ENCODE results near the gene ARHGAP9. TPM values are rescaled to one million over a fixed set of nuclear protein-coding genes. Genes with fewer than 3 reads are reported as not detected.
"Not testable (repeated sequence)": the region's sequence is repeated elsewhere in the genome, so short reads cannot be mapped to it uniquely, and the experiment has no call there.

ARHGAP9 gene
- total RNA-seq, 1 experiment from 2014 or later: 3.6 TPM

DNA sequence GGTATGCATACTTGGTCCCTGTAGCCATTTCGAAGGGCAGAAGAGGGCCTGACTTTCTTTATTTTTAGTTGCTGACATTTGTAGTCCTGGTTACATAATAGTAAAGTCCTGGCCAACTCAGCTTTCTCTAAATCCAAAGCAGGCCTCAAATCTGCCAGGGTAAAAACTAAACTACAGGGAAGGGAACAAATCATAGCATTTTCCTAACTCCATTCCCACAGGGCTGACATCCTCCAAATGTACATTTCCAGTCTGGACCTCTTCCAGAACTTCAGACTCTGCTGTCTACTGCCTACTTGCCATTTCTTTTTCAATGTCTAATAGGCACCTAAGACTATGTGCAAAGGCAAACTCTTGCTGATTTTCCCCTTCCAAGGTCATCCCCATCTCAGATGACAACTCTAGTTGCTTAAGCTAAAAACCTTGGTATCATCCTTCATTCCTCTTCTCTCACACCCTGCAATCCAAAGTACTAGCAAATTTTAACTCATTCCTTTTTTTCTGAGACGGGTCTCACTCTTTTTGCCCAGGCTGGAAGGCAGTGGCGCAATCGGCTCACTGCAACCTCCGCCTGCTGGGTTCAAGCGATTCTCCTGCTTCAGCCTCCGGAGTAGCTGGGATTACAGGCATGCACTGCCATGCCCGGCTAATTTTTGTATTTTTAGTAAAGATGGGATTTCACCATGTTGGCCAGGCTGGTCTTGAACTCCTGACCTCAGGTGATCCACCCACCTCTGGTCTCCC is 38.7 kb upstream of the ARHGAP9 start:
- peak overlapping the region; percentile 96 for H3K4me3 Mint-ChIP-seq
- H3K27me3 Mint-ChIP-seq (ENCODE audit: low read depth): peaks cover 3% of the 10 kb centered on the region; the same call in 1 of the 2 replicates
- peak overlapping the region; percentile 3; the same call in 1 of the 2 replicates for H3K27ac Mint-ChIP-seq
- no peak for DNase-seq (ENCODE audit: low spot score)
- POLR2A ChIA-PET: interaction anchor here (0.7 to 2.2 kb wide), 4 partner anchors 19 to 299 kb away, joined by 4 to 9 read pairs (median 4); partner anchors contain the start of genes DTX3 and GLI1
- no peaks in the 10 kb centered on the region for H3K9me3 Mint-ChIP-seq
- CTCF ChIA-PET: interaction anchor here (1.4 kb wide), 1 partner anchor 65 kb away, joined by 4 read pairs; no protein-coding TSS in a partner anchor
- no peak for TF ChIP-seq ZNF317 (CRISPR knock-in tag; IDR thresholded peaks at IDR 0.05; ENCODE audit: borderline replicate concordance, low read depth)
- peaks cover 29% of the 10 kb centered on the region for H3K4me1 Mint-ChIP-seq
- H3K36me3 Mint-ChIP-seq: peaks cover 51% of the 10 kb centered on the region
- no peak for ATAC-seq

DNA sequence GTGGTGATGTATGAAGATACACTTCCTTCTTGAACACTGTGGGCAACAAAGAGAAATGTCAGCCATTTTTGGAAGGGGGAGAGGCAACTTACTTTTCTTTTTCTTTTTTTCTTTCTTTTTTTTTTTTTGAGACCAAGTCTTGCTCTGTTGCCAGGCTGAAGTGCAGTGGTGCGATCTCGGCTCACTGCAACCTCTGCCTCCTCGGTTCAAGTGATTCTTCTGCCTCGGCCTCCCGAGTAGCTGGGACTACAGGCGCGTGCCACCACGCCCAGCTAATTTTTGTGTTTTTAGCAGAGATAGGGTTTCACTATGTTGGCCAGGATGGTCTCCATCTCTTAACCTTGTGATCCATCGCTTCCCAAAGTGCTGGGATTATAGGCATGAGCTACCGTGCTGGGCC is 38.1 kb upstream of the ARHGAP9 start:
- CTCF ChIA-PET: interaction anchor here (1.4 kb wide), 1 partner anchor 66 kb away, joined by 4 read pairs; no protein-coding TSS in a partner anchor
- H3K36me3 Mint-ChIP-seq: peaks cover 58% of the 10 kb centered on the region
- H3K4me1 Mint-ChIP-seq: peaks cover 26% of the 10 kb centered on the region
- H3K4me3 Mint-ChIP-seq; DNase-seq (ENCODE audit: low spot score); H3K27me3 Mint-ChIP-seq (ENCODE audit: low read depth); H3K27ac Mint-ChIP-seq; ATAC-seq; H3K9me3 Mint-ChIP-seq: not testable (repeated sequence)
- POLR2A ChIA-PET: interaction anchor here (0.7 to 1.4 kb wide), 2 partner anchors 86 to 300 kb away, joined by 4 read pairs; partner anchors contain the start of gene DTX3

DNA sequence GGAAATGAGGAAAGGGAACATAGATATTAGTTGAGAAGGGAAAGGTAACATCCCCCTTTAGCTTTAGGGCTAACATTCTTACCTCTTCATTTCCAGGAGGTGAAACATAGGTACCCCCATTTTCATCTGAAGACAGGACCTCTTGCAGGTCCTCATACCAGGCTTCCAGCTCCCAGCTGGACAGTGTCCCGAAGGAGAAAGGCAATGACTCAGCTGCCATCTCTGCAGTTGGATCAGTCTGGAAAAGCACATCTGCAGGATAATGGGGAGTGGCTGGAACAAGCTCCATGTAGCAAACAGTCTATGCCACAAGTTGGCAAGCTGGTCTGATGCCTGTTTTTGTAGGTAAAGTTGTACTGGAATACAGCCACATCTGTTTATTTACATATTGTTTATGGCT is 37.5 kb upstream of the ARHGAP9 start:
- H3K36me3 Mint-ChIP-seq: peaks cover 63% of the 10 kb centered on the region
- H3K9me3 Mint-ChIP-seq: no peaks in the 10 kb centered on the region
- H3K4me1 Mint-ChIP-seq: peaks cover 26% of the 10 kb centered on the region
- ChIA-PET CTCF (interaction anchor here (1.4 kb wide), 1 partner anchor 66 kb away, joined by 4 read pairs; no protein-coding TSS in a partner anchor), POLR2A (interaction anchor here (0.6 to 1.4 kb wide), 3 partner anchors 13 to 1040 kb away, joined by 3 to 8 read pairs (median 4); partner anchors contain the start of gene DTX3)
- peak overlapping the region; percentile 43; the same call in 1 of the 2 replicates for H3K27ac Mint-ChIP-seq
- TF ChIP-seq, protein P1, sequence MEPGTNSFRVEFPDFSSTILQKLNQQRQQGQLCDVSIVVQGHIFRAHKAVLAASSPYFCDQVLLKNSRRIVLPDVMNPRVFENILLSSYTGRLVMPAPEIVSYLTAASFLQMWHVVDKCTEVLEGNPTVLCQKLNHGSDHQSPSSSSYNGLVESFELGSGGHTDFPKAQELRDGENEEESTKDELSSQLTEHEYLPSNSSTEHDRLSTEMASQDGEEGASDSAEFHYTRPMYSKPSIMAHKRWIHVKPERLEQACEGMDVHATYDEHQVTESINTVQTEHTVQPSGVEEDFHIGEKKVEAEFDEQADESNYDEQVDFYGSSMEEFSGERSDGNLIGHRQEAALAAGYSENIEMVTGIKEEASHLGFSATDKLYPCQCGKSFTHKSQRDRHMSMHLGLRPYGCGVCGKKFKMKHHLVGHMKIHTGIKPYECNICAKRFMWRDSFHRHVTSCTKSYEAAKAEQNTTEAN (CRISPR knock-in tag; IDR thresholded peaks at IDR 0.05): no peak
- TF ChIP-seq HMGA2 (CRISPR knock-in tag; IDR thresholded peaks at IDR 0.05) (no peak), ZBTB21 (CRISPR knock-in tag; IDR thresholded peaks at IDR 0.05; ENCODE audit: borderline replicate concordance) (no peak), FOXP1 (CRISPR knock-in tag; IDR thresholded peaks at IDR 0.05; ENCODE audit: borderline replicate concordance) (no peak), ZNF138 (CRISPR knock-in tag; conservative IDR thresholded peaks at IDR 0.05) (no peak), SP1 (CRISPR knock-in tag; conservative IDR thresholded peaks at IDR 0.05) (no peak), GRHL2 (CRISPR knock-in tag; IDR thresholded peaks at IDR 0.05; ENCODE audit: insufficient replicate concordance, severe bottlenecking) (no peak), KAT7 (CRISPR knock-in tag; IDR thresholded peaks at IDR 0.05; ENCODE audit: borderline replicate concordance) (no peak), OVOL2 (CRISPR knock-in tag; IDR thresholded peaks at IDR 0.05; ENCODE audit: borderline replicate concordance) (no peak), TEAD1 (CRISPR knock-in tag; IDR thresholded peaks at IDR 0.05) (no peak)
- TF ChIP-seq, protein P2, sequence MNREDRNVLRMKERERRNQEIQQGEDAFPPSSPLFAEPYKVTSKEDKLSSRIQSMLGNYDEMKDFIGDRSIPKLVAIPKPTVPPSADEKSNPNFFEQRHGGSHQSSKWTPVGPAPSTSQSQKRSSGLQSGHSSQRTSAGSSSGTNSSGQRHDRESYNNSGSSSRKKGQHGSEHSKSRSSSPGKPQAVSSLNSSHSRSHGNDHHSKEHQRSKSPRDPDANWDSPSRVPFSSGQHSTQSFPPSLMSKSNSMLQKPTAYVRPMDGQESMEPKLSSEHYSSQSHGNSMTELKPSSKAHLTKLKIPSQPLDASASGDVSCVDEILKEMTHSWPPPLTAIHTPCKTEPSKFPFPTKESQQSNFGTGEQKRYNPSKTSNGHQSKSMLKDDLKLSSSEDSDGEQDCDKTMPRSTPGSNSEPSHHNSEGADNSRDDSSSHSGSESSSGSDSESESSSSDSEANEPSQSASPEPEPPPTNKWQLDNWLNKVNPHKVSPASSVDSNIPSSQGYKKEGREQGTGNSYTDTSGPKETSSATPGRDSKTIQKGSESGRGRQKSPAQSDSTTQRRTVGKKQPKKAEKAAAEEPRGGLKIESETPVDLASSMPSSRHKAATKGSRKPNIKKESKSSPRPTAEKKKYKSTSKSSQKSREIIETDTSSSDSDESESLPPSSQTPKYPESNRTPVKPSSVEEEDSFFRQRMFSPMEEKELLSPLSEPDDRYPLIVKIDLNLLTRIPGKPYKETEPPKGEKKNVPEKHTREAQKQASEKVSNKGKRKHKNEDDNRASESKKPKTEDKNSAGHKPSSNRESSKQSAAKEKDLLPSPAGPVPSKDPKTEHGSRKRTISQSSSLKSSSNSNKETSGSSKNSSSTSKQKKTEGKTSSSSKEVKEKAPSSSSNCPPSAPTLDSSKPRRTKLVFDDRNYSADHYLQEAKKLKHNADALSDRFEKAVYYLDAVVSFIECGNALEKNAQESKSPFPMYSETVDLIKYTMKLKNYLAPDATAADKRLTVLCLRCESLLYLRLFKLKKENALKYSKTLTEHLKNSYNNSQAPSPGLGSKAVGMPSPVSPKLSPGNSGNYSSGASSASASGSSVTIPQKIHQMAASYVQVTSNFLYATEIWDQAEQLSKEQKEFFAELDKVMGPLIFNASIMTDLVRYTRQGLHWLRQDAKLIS (CRISPR knock-in tag; IDR thresholded peaks at IDR 0.05; ENCODE audit: borderline replicate concordance): no peak
- TF ChIP-seq, protein P3, sequence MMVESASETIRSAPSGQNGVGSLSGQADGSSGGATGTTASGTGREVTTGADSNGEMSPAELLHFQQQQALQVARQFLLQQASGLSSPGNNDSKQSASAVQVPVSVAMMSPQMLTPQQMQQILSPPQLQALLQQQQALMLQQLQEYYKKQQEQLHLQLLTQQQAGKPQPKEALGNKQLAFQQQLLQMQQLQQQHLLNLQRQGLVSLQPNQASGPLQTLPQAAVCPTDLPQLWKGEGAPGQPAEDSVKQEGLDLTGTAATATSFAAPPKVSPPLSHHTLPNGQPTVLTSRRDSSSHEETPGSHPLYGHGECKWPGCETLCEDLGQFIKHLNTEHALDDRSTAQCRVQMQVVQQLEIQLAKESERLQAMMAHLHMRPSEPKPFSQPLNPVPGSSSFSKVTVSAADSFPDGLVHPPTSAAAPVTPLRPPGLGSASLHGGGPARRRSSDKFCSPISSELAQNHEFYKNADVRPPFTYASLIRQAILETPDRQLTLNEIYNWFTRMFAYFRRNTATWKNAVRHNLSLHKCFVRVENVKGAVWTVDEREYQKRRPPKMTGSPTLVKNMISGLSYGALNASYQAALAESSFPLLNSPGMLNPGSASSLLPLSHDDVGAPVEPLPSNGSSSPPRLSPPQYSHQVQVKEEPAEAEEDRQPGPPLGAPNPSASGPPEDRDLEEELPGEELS (CRISPR knock-in tag; IDR thresholded peaks at IDR 0.05): no peak
- TF ChIP-seq, protein P4, sequence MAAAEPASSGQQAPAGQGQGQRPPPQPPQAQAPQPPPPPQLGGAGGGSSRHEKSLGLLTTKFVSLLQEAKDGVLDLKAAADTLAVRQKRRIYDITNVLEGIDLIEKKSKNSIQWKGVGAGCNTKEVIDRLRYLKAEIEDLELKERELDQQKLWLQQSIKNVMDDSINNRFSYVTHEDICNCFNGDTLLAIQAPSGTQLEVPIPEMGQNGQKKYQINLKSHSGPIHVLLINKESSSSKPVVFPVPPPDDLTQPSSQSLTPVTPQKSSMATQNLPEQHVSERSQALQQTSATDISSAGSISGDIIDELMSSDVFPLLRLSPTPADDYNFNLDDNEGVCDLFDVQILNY (CRISPR knock-in tag; IDR thresholded peaks at IDR 0.05): no peak
- TF ChIP-seq, protein P5, sequence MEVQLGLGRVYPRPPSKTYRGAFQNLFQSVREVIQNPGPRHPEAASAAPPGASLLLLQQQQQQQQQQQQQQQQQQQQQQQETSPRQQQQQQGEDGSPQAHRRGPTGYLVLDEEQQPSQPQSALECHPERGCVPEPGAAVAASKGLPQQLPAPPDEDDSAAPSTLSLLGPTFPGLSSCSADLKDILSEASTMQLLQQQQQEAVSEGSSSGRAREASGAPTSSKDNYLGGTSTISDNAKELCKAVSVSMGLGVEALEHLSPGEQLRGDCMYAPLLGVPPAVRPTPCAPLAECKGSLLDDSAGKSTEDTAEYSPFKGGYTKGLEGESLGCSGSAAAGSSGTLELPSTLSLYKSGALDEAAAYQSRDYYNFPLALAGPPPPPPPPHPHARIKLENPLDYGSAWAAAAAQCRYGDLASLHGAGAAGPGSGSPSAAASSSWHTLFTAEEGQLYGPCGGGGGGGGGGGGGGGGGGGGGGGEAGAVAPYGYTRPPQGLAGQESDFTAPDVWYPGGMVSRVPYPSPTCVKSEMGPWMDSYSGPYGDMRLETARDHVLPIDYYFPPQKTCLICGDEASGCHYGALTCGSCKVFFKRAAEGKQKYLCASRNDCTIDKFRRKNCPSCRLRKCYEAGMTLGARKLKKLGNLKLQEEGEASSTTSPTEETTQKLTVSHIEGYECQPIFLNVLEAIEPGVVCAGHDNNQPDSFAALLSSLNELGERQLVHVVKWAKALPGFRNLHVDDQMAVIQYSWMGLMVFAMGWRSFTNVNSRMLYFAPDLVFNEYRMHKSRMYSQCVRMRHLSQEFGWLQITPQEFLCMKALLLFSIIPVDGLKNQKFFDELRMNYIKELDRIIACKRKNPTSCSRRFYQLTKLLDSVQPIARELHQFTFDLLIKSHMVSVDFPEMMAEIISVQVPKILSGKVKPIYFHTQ (CRISPR knock-in tag; IDR thresholded peaks at IDR 0.05): no peak
- TF ChIP-seq, protein P6, sequence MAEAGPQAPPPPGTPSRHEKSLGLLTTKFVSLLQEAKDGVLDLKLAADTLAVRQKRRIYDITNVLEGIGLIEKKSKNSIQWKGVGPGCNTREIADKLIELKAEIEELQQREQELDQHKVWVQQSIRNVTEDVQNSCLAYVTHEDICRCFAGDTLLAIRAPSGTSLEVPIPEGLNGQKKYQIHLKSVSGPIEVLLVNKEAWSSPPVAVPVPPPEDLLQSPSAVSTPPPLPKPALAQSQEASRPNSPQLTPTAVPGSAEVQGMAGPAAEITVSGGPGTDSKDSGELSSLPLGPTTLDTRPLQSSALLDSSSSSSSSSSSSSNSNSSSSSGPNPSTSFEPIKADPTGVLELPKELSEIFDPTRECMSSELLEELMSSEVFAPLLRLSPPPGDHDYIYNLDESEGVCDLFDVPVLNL (CRISPR knock-in tag; IDR thresholded peaks at IDR 0.05; ENCODE audit: borderline replicate concordance, low read depth): no peak
- DNase-seq (ENCODE audit: low spot score) (no peak), ATAC-seq (no peak)
- H3K4me3 Mint-ChIP-seq: no peak overlapping the region
- H3K27me3 Mint-ChIP-seq (ENCODE audit: low read depth): peaks cover 3% of the 10 kb centered on the region; the same call in 1 of the 2 replicates
